Heart left ventricle (tissue), 13 donors: Measurements from ENCODE around the gene ICA1.

ENCODE experiments used
- POLR2A ChIP-seq, 2 donors: fragments of 450-650 bp; IDR thresholded peaks; one replicate each; pipeline ENCODE4 v1.6.1; 2017; ENCODE audit warnings: antibody characterized with exemption in 2 of 2, mild to moderate bottlenecking in 2 of 2, moderate library complexity in 2 of 2
- TF ChIP-seq, protein P1 (sequence below), 12 donors: fragments of 200-600 bp; sonication (generic) in 4 of 12; IDR thresholded peaks; one replicate each; pipeline versions ENCODE4 v1.5.0 to v1.8.0; 2018 to 2022; ENCODE audit warnings: antibody characterized with exemption in 12 of 12, mild to moderate bottlenecking in 5 of 12
- donor health status: ischemic (EF 13 %, LVEDD 7.1; RV severe dilation, severe dysfunction).
- donor health status: DM: no; HTN: yes; CAD: no.
- donor health status: DM: no; HTN: no; CAD: no.
- donor health status: ischemic (EF 25% LVEDD 6.9; RV normal size, moderate dysfunction).
- donor health status: ischemic (EF 25% LVEDD 5.7; RV mildly dilated, moderate dysfunction).
- donor health status: ischemic (EF 35%, LVEDD 5.7; RV mildly dilated, moderate dysfunction).
- donor health status: nonischemic (EF 11% LVEDD 7.7; RV severe dilation, severe dysfunction).
- donor health status: DM: yes; HTN: yes; CAD: no.
- donor health status: PGD.
- donor health status: ischemic (EF 29% LVEDD 5.4; RV normal size, mild dysfunction).
- donor health status: nonischemic (EF 23%, LVEDD 6.1; RV moderate dilation, normal function).

DNA sequence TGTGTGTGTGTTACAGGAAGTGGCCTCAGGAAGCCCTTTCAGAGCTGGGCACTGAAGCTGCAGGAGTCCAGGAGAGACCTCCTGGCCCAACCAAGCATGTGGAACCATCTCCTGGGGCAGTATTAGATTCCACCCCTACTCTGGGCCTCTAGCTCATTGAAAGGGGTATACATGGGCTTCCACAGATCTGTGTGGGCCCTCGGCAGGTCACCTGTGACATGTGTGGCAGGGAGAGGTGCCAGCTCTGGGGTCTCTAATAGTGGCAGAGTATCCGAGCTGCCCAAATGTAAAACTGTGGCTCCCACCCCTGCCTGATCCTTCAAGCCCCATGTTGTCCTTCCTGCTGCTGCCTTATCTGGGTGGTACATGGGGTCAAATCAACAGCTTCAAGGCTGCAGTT is 149.3 kb downstream of the ICA1 start:
- no peak for TF ChIP-seq POLR2A (IDR thresholded peaks at IDR 0.05)
- TF ChIP-seq, protein P1, sequence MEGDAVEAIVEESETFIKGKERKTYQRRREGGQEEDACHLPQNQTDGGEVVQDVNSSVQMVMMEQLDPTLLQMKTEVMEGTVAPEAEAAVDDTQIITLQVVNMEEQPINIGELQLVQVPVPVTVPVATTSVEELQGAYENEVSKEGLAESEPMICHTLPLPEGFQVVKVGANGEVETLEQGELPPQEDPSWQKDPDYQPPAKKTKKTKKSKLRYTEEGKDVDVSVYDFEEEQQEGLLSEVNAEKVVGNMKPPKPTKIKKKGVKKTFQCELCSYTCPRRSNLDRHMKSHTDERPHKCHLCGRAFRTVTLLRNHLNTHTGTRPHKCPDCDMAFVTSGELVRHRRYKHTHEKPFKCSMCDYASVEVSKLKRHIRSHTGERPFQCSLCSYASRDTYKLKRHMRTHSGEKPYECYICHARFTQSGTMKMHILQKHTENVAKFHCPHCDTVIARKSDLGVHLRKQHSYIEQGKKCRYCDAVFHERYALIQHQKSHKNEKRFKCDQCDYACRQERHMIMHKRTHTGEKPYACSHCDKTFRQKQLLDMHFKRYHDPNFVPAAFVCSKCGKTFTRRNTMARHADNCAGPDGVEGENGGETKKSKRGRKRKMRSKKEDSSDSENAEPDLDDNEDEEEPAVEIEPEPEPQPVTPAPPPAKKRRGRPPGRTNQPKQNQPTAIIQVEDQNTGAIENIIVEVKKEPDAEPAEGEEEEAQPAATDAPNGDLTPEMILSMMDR (IDR thresholded peaks at IDR 0.05): no peak
